WTC11 (cell line): Measurements from ENCODE around the gene PYM1. TPM values are rescaled to one million over a fixed set of nuclear protein-coding genes. Genes with fewer than 3 reads are reported as not detected.

Experiments
- AR ChIP-seq: fragments of 250-450 bp; sonication (Bioruptor Pico); IDR thresholded peaks from 2 replicates; pipeline ENCODE4 v1.9.0; 2021; ENCODE audit warnings: mild to moderate bottlenecking
- ARID4B ChIP-seq: sonication (generic); formaldehyde crosslinking; IDR thresholded peaks from 2 replicates; pipeline ENCODE4 v1.8.0; 2023; ENCODE audit warnings: missing genetic modification reagents, mild to moderate bottlenecking, borderline replicate concordance
- CBFB ChIP-seq: sonication (generic); formaldehyde crosslinking; IDR thresholded peaks from 2 replicates; pipeline ENCODE4 v1.8.1; 2022; ENCODE audit warnings: mild to moderate bottlenecking, low read depth, missing genetic modification reagents
- ETV6 ChIP-seq: sonication (generic); formaldehyde crosslinking; IDR thresholded peaks from 2 replicates; pipeline ENCODE4 v1.8.1; 2022; ENCODE audit warnings: mild to moderate bottlenecking, missing genetic modification reagents
- FOXJ3 ChIP-seq: sonication (generic); formaldehyde crosslinking; IDR thresholded peaks from 2 replicates; pipeline ENCODE4 v1.9.0; 2021; ENCODE audit warnings: missing genetic modification reagents, mild to moderate bottlenecking, borderline replicate concordance
- GRHL2 ChIP-seq: fragments of 250-450 bp; sonication (Bioruptor Pico); IDR thresholded peaks from 2 replicates; pipeline ENCODE4 v1.8.0; 2022; ENCODE audit warnings: mild to moderate bottlenecking, moderate library complexity; ENCODE audit not compliant: insufficient replicate concordance, severe bottlenecking
- IRF2 ChIP-seq: sonication (generic); formaldehyde crosslinking; IDR thresholded peaks from 2 replicates; pipeline ENCODE4 v1.8.0; 2022; ENCODE audit warnings: low read depth, missing genetic modification reagents, borderline replicate concordance
- JUN ChIP-seq: sonication (generic); formaldehyde crosslinking; IDR thresholded peaks from 2 replicates; pipeline ENCODE4 v1.8.0; 2023; ENCODE audit warnings: mild to moderate bottlenecking, missing genetic modification reagents
- MAX ChIP-seq: sonication (generic); formaldehyde crosslinking; IDR thresholded peaks from 2 replicates; pipeline ENCODE4 v1.8.0; 2022; ENCODE audit warnings: mild to moderate bottlenecking, missing genetic modification reagents
- NFATC4 ChIP-seq: fragments of 250-450 bp; sonication (Bioruptor Pico); IDR thresholded peaks from 2 replicates; pipeline ENCODE4 v1.9.0; 2021; ENCODE audit warnings: mild to moderate bottlenecking
- OVOL2 ChIP-seq: fragments of 250-450 bp; sonication (Bioruptor Pico); IDR thresholded peaks from 2 replicates; pipeline ENCODE4 v1.9.0; 2021; ENCODE audit warnings: mild to moderate bottlenecking, borderline replicate concordance
- ZNF121 ChIP-seq: sonication (generic); formaldehyde crosslinking; IDR thresholded peaks from 2 replicates; pipeline ENCODE4 v1.8.0; 2023; ENCODE audit warnings: missing genetic modification reagents
- ZNF416 ChIP-seq: fragments of 250-450 bp; sonication (Bioruptor Pico); IDR thresholded peaks from 2 replicates; pipeline ENCODE4 v1.9.0; 2021; ENCODE audit warnings: mild to moderate bottlenecking, inconsistent platforms
- ZNF671 ChIP-seq: fragments of 250-450 bp; sonication (Bioruptor Pico); IDR thresholded peaks from 2 replicates; pipeline ENCODE4 v1.8.0; 2021; ENCODE audit warnings: mild to moderate bottlenecking
- total RNA-seq: library from RNA; stranded (reverse); gene quantifications from 3 replicates; pipeline ENCODE4 v1.2.3, GENCODE V29; 2021
- TF ChIP-seq, protein P1 (sequence below): sonication (generic); formaldehyde crosslinking; IDR thresholded peaks from 2 replicates; pipeline ENCODE4 v1.8.1; 2022; ENCODE audit warnings: low read depth, missing genetic modification reagents, borderline replicate concordance
- TF ChIP-seq, protein P2 (sequence below): sonication (generic); formaldehyde crosslinking; IDR thresholded peaks from 2 replicates; pipeline ENCODE4 v1.8.1; 2022; ENCODE audit warnings: mild to moderate bottlenecking, moderate library complexity, missing genetic modification reagents

Gene PYM1
- total RNA-seq, 1 experiment from 2014 or later: 55.5 TPM

DNA sequence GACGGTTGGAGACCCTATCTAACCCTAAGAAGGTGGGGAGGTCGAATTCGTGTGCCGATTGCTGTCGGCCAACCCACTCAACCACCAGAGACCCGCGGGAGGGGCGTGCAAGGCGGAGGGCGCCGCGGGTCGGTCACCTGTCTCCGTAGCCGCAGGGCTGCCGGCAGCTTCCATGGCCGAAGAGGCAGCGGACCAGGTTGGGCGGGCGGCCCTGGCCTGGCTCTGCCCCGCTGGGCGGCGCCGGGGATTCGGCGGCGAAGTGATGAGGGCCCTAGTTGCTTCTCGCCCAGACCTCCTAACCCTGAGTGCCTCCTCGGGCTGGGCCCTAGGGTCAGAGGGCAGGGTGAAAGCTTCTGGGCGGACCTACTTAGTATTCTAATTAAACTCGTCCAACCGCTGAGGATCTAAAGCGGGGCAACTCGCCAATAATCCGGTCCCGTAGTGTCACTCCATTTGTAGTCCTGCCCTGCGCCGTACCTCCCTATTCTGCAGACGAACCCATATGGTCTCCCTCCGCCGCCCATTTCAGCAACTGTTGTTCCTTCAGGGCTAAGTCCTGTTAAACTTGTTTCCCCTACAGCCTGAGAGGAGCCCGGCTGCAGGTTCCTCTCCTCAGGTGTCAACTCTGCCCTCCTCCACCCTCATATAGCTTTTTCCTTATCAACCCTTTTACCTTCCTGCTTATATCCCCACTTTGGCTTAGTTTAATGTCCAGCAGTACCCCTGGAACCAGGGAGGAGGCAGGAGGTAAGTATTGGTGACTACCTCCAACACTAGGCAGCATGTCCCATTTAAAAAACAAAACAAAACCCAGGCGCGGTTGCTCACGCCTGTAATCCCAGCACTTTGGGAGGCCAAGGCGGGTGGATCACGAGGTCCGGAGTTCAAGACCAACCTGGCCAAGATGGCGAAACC lies at the start of gene PYM1 (continued):
- TF ChIP-seq MAX (CRISPR knock-in tag) (no peak; the same call in 1 of the 2 replicates), FOXJ3 (CRISPR knock-in tag) (no peak), GRHL2 (CRISPR knock-in tag) (no peak), IRF2 (CRISPR knock-in tag) (no peak), ZNF671 (CRISPR knock-in tag) (no peak), ZNF121 (CRISPR knock-in tag) (peak; percentile 96), ZNF416 (CRISPR knock-in tag) (no peak), NFATC4 (no peak), JUN (CRISPR knock-in tag) (0 out of 2 replicates have a peak, but pooled peaks have one; percentile 47), CBFB (no peak), OVOL2 (CRISPR knock-in tag) (no peak), AR (CRISPR knock-in tag) (no peak), ARID4B (CRISPR knock-in tag) (peak; percentile 91), ETV6 (CRISPR knock-in tag) (no peak)
- TF ChIP-seq, protein P1, sequence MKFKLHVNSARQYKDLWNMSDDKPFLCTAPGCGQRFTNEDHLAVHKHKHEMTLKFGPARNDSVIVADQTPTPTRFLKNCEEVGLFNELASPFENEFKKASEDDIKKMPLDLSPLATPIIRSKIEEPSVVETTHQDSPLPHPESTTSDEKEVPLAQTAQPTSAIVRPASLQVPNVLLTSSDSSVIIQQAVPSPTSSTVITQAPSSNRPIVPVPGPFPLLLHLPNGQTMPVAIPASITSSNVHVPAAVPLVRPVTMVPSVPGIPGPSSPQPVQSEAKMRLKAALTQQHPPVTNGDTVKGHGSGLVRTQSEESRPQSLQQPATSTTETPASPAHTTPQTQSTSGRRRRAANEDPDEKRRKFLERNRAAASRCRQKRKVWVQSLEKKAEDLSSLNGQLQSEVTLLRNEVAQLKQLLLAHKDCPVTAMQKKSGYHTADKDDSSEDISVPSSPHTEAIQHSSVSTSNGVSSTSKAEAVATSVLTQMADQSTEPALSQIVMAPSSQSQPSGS (CRISPR knock-in tag): no peak
- TF ChIP-seq, protein P2, sequence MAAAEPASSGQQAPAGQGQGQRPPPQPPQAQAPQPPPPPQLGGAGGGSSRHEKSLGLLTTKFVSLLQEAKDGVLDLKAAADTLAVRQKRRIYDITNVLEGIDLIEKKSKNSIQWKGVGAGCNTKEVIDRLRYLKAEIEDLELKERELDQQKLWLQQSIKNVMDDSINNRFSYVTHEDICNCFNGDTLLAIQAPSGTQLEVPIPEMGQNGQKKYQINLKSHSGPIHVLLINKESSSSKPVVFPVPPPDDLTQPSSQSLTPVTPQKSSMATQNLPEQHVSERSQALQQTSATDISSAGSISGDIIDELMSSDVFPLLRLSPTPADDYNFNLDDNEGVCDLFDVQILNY: no peak
